Mesenchymal stem cell (in vitro differentiated cells and primary cell): ENCODE results near the gene KRT86.

Experiments
- DNase-seq: peaks from one replicate; pipeline ENCODE4 v3.0.0-alpha.2; 2013
- H2AFZ ChIP-seq: one replicate; pipeline ENCODE4 v1.6.1; 2013; ENCODE audit warnings: low read depth, mild to moderate bottlenecking, control low read depth, inconsistent platforms, low read length, moderate library complexity
- H2AK5ac ChIP-seq: 2 replicates; pipeline ENCODE4 v1.6.1; 2013; ENCODE audit warnings: low read length, moderate library complexity, mild to moderate bottlenecking, inconsistent platforms; ENCODE audit not compliant: severe bottlenecking
- H2BK120ac ChIP-seq: one replicate; pipeline ENCODE4 v1.6.1; 2013; ENCODE audit warnings: low read depth, mild to moderate bottlenecking, inconsistent platforms, low read length, moderate library complexity
- H2BK12ac ChIP-seq, 2 experiments: one replicate each; pipeline ENCODE4 v1.6.1; 2013; ENCODE audit warnings: inconsistent platforms in 2 of 2, low read length in 2 of 2, mild to moderate bottlenecking in 2 of 2, moderate library complexity in 2 of 2, control low read depth in 1 of 2
- H2BK15ac ChIP-seq: one replicate; pipeline ENCODE4 v1.6.1; 2013; ENCODE audit warnings: mild to moderate bottlenecking, low read depth, inconsistent platforms; ENCODE audit not compliant: poor library complexity, severe bottlenecking
- H2BK5ac ChIP-seq: 2 replicates; pipeline ENCODE4 v1.6.1; 2013; ENCODE audit warnings: low read depth, mild to moderate bottlenecking, low read length, control low read depth, inconsistent platforms; ENCODE audit not compliant: poor library complexity, severe bottlenecking
- H3K14ac ChIP-seq, 2 experiments: one replicate each; pipeline ENCODE4 v1.6.1; 2013; ENCODE audit warnings: inconsistent platforms in 2 of 2, low read length in 2 of 2, control low read depth in 1 of 2, mild to moderate bottlenecking in 1 of 2, moderate library complexity in 1 of 2
- H3K18ac ChIP-seq, 2 experiments: one replicate each; pipeline ENCODE4 v1.6.1; 2013; ENCODE audit warnings: inconsistent platforms in 2 of 2, low read length in 2 of 2, control low read depth in 1 of 2, low read depth in 1 of 2, mild to moderate bottlenecking in 1 of 2
- H3K23ac ChIP-seq, 2 experiments: one replicate each; pipeline ENCODE4 v1.6.1; 2013; ENCODE audit warnings: inconsistent platforms in 2 of 2, low read length in 2 of 2, mild to moderate bottlenecking in 2 of 2, moderate library complexity in 2 of 2, control low read depth in 1 of 2
- H3K27ac ChIP-seq: 2 replicates; pipeline ENCODE4 v1.5.1; 2013; ENCODE audit warnings: mild to moderate bottlenecking, moderate library complexity, low read length, control low read depth, inconsistent platforms; ENCODE audit not compliant: poor library complexity, severe bottlenecking
- H3K27me3 ChIP-seq, 2 experiments: 2 replicates each; pipeline versions ENCODE4 v1.6.1 to v1.7.0; 2013; ENCODE audit warnings: low read length in 2 of 2, mild to moderate bottlenecking in 2 of 2, moderate library complexity in 2 of 2, control low read depth in 1 of 2, inconsistent platforms in 1 of 2; ENCODE audit not compliant: control insufficient read depth in 1 of 2, insufficient read depth in 1 of 2
- H3K36me3 ChIP-seq, 2 experiments: 2 replicates each; pipeline versions ENCODE4 v1.6.1 to v1.7.0; 2013; ENCODE audit warnings: low read length in 2 of 2, control low read depth in 1 of 2, inconsistent platforms in 1 of 2, low read depth in 1 of 2, mild to moderate bottlenecking in 1 of 2; ENCODE audit not compliant: insufficient read depth in 2 of 2, control insufficient read depth in 1 of 2
- H3K4ac ChIP-seq, 2 experiments: one replicate each; pipeline ENCODE4 v1.6.1; 2013; ENCODE audit warnings: inconsistent platforms in 2 of 2, low read length in 2 of 2, mild to moderate bottlenecking in 2 of 2, moderate library complexity in 2 of 2, control low read depth in 1 of 2, low read depth in 1 of 2
- H3K4me1 ChIP-seq: 2 replicates; pipeline ENCODE4 v1.6.1; 2013; ENCODE audit warnings: low read depth, low read length, control low read depth; ENCODE audit not compliant: control insufficient read depth, insufficient read depth
- H3K4me2 ChIP-seq: 2 replicates; pipeline ENCODE4 v1.6.1; 2013; ENCODE audit warnings: low read length, mild to moderate bottlenecking, inconsistent platforms; ENCODE audit not compliant: poor library complexity, severe bottlenecking
- H3K4me3 ChIP-seq, 2 experiments: 2 replicates each; pipeline versions ENCODE4 v1.5.1 to v1.7.0; 2013; ENCODE audit warnings: low read length in 2 of 2, mild to moderate bottlenecking in 2 of 2, control low read depth in 1 of 2, low read depth in 1 of 2; ENCODE audit not compliant: insufficient read depth in 1 of 2
- H3K79me1 ChIP-seq: replicated peaks from 2 replicates; pipeline ENCODE4 v1.6.1; 2013; ENCODE audit warnings: mild to moderate bottlenecking, control low read depth, low read length, inconsistent platforms; ENCODE audit not compliant: poor library complexity, severe bottlenecking
- H3K9ac ChIP-seq: 2 replicates; pipeline ENCODE4 v1.7.0; 2013; ENCODE audit warnings: mild to moderate bottlenecking, low read length, moderate library complexity
- H3K9me3 ChIP-seq: 2 replicates; pipeline ENCODE4 v1.7.0; 2013; ENCODE audit warnings: mild to moderate bottlenecking, low read length; ENCODE audit not compliant: control insufficient read depth
- H4K8ac ChIP-seq: one replicate; pipeline ENCODE4 v1.6.1; 2013; ENCODE audit warnings: inconsistent platforms, mild to moderate bottlenecking, low read length, moderate library complexity
- H4K91ac ChIP-seq: one replicate; pipeline ENCODE4 v1.6.1; 2013; ENCODE audit warnings: mild to moderate bottlenecking, low read length, inconsistent platforms
- WGBS: methylation state at CpG from one replicate; pipeline ENCODE4 v1.1.7; 2013; ENCODE audit warnings: mixed read lengths; 5-methylcytosine and 5-hydroxymethylcytosine counted together

The KRT86 gene

GRCh38 chr12:52318241-52318990 lies 44.0 kb downstream of the KRT86 start:
- no peak overlapping the region for H3K18ac ChIP-seq
- H3K27me3 ChIP-seq, result peaks cover 78 to 98% of the 10 kb centered on the region in 2 experiments
- H2AFZ ChIP-seq, result no peak overlapping the region
- WGBS, result 83% methylated on average over 8 of the region's 11 CpGs
- H3K79me1 ChIP-seq, result no peaks in the 10 kb centered on the region
- no peak overlapping the region for H3K9ac ChIP-seq
- no peak overlapping the region for H4K8ac ChIP-seq
- H2AK5ac ChIP-seq, result no peak overlapping the region
- no peaks in the 10 kb centered on the region for H3K36me3 ChIP-seq
- H3K4me2 ChIP-seq, result no peak overlapping the region
- no peak overlapping the region for H4K91ac ChIP-seq
- H3K4me1 ChIP-seq, result no peaks in the 10 kb centered on the region
- no peak overlapping the region for H3K4ac ChIP-seq
- H3K23ac ChIP-seq, result no peak overlapping the region
- H3K4me3 ChIP-seq, result peak overlapping the region in 1 of 2 experiments; percentile 10
- no peak overlapping the region for H3K27ac ChIP-seq
- no peak overlapping the region for H2BK15ac ChIP-seq
- H2BK120ac ChIP-seq, result no peak overlapping the region
- H2BK12ac ChIP-seq, result no peak overlapping the region
- no peak overlapping the region for H2BK5ac ChIP-seq
- H3K9me3 ChIP-seq, result no peaks in the 10 kb centered on the region
- no peak overlapping the region for H3K14ac ChIP-seq
- DNase-seq, result no peak

- Histone ChIP-seq H3K36me3 (no peaks in the 10 kb centered on the region), H3K14ac (no peak overlapping the region), H3K9ac (no peak overlapping the region), H3K23ac (no peak overlapping the region), H3K79me1 (no peaks in the 10 kb centered on the region), H3K4me1 (no peaks in the 10 kb centered on the region), H2BK120ac (no peak overlapping the region), H3K18ac (no peak overlapping the region), H2AFZ (no peak overlapping the region), H3K4me3 (no peak overlapping the region), H2BK15ac (no peak overlapping the region), H2AK5ac (no peak overlapping the region), H4K91ac (no peak overlapping the region), H3K4me2 (no peak overlapping the region), H2BK5ac (no peak overlapping the region), H2BK12ac (no peak overlapping the region), H4K8ac (no peak overlapping the region), H3K4ac (no peak overlapping the region), H3K27me3 (peaks cover 78 to 98% of the 10 kb centered on the region in 2 experiments), H3K9me3 (no peaks in the 10 kb centered on the region), H3K27ac (no peak overlapping the region)
- no peak for DNase-seq
- WGBS, result 65% methylated on average over 11 of the region's 11 CpGs
Measured at GRCh38 chr12:52319097-52319496, 44.7 kb downstream of the KRT86 start.

- no peak within 1 kb of the TSS for H3K27ac ChIP-seq
- H2AK5ac ChIP-seq, result no peak within 1 kb of the TSS
- H2AFZ ChIP-seq, result no peak within 1 kb of the TSS
- H3K23ac ChIP-seq, result no peak within 1 kb of the TSS
- H3K14ac ChIP-seq, result no peak within 1 kb of the TSS
- H2BK5ac ChIP-seq, result no peak within 1 kb of the TSS
- H2BK120ac ChIP-seq, result no peak within 1 kb of the TSS
- no peak within 1 kb of the TSS for H2BK12ac ChIP-seq
- H3K36me3 ChIP-seq, result no peaks in the 10 kb centered on the region
- H3K18ac ChIP-seq, result no peak within 1 kb of the TSS
- no peak within 1 kb of the TSS for H3K4ac ChIP-seq
- no peaks in the 10 kb centered on the region for H3K9me3 ChIP-seq
- no peaks in the 10 kb centered on the region for H3K4me1 ChIP-seq
- no peak for DNase-seq
- 88% methylated on average over 35 of the region's 35 CpGs for WGBS
- no peak within 1 kb of the TSS for H2BK15ac ChIP-seq
- no peak within 1 kb of the TSS for H3K4me2 ChIP-seq
- H3K79me1 ChIP-seq, result no peaks in the 10 kb centered on the region
- peaks cover 72 to 96% of the 10 kb centered on the region in 2 experiments for H3K27me3 ChIP-seq
- no peak within 1 kb of the TSS for H3K9ac ChIP-seq
- H4K8ac ChIP-seq, result no peak within 1 kb of the TSS
- no peak within 1 kb of the TSS for H3K4me3 ChIP-seq
- no peak within 1 kb of the TSS for H4K91ac ChIP-seq
Measured at GRCh38 chr12:52320784-52321400, 46.4 kb downstream of the KRT86 start, which contains the start of gene KRT83. TSS of gene KRT83 (minus strand) at chr12:52321398. CDS start at chr12:52321335, 63 bp downstream.

- 65% methylated on average over 4 of the region's 4 CpGs for WGBS
Measured at GRCh38 chr12:52321418-52321817, 47.0 kb downstream of the KRT86 start.

More at GRCh38 chr12:52321418-52321817, 47.0 kb downstream of the KRT86 start:
- no peaks in the 10 kb centered on the region for H3K9me3 ChIP-seq
- no peak overlapping the region for H2BK120ac ChIP-seq
- no peak overlapping the region for H2BK5ac ChIP-seq
- H2AK5ac ChIP-seq, result no peak overlapping the region
- no peak overlapping the region for H3K23ac ChIP-seq
- H3K9ac ChIP-seq, result no peak overlapping the region
- H3K4ac ChIP-seq, result no peak overlapping the region
- H2BK15ac ChIP-seq, result no peak overlapping the region
- no peak overlapping the region for H2AFZ ChIP-seq
- DNase-seq, result no peak
- no peak overlapping the region for H3K4me3 ChIP-seq
- no peaks in the 10 kb centered on the region for H3K79me1 ChIP-seq
- H3K14ac ChIP-seq, result no peak overlapping the region
- H3K27me3 ChIP-seq, result peaks cover 72 to 92% of the 10 kb centered on the region in 2 experiments
- H3K4me2 ChIP-seq, result no peak overlapping the region
- no peak overlapping the region for H4K8ac ChIP-seq
- H3K18ac ChIP-seq, result no peak overlapping the region
- no peak overlapping the region for H3K27ac ChIP-seq
- H3K4me1 ChIP-seq, result no peaks in the 10 kb centered on the region
- no peak overlapping the region for H2BK12ac ChIP-seq
- no peak overlapping the region for H4K91ac ChIP-seq
- no peaks in the 10 kb centered on the region for H3K36me3 ChIP-seq
